WTC11 (cell line): ENCODE measurements around the gene SBNO2. TPM values are rescaled to one million over a fixed set of nuclear protein-coding genes. Genes with fewer than 3 reads are reported as not detected.

Experiments
- CREM ChIP-seq: sonication (generic); formaldehyde crosslinking; IDR thresholded peaks from 2 replicates; pipeline ENCODE4 v1.8.1; 2022; ENCODE audit warnings: mild to moderate bottlenecking, missing genetic modification reagents, moderate library complexity
- E2F1 ChIP-seq: sonication (generic); formaldehyde crosslinking; IDR thresholded peaks from 2 replicates; pipeline ENCODE4 v1.8.0; 2022; ENCODE audit warnings: mild to moderate bottlenecking, missing genetic modification reagents
- E2F4 ChIP-seq: sonication (generic); formaldehyde crosslinking; IDR thresholded peaks from 2 replicates; pipeline ENCODE4 v1.8.1; 2022; ENCODE audit warnings: low read depth, mild to moderate bottlenecking, moderate library complexity, missing genetic modification reagents, borderline replicate concordance
- ESRRA ChIP-seq: sonication (generic); formaldehyde crosslinking; IDR thresholded peaks from 2 replicates; pipeline ENCODE4 v1.8.1; 2022; ENCODE audit warnings: mild to moderate bottlenecking, missing genetic modification reagents, borderline replicate concordance
- FOXJ3 ChIP-seq: sonication (generic); formaldehyde crosslinking; IDR thresholded peaks from 2 replicates; pipeline ENCODE4 v1.9.0; 2021; ENCODE audit warnings: missing genetic modification reagents, mild to moderate bottlenecking, borderline replicate concordance
- GRHL2 ChIP-seq: fragments of 250-450 bp; sonication (Bioruptor Pico); IDR thresholded peaks from 2 replicates; pipeline ENCODE4 v1.8.0; 2022; ENCODE audit warnings: mild to moderate bottlenecking, moderate library complexity; ENCODE audit not compliant: insufficient replicate concordance, severe bottlenecking
- HMGXB4 ChIP-seq: sonication (generic); formaldehyde crosslinking; IDR thresholded peaks from 2 replicates; pipeline ENCODE4 v1.8.1; 2023; ENCODE audit warnings: mild to moderate bottlenecking, moderate library complexity, missing genetic modification reagents
- MXD4 ChIP-seq: fragments of 250-450 bp; sonication (Bioruptor Pico); IDR thresholded peaks from 2 replicates; pipeline ENCODE4 v1.8.0; 2021; ENCODE audit warnings: mild to moderate bottlenecking, moderate library complexity, borderline replicate concordance
- NFATC4 ChIP-seq: fragments of 250-450 bp; sonication (Bioruptor Pico); IDR thresholded peaks from 2 replicates; pipeline ENCODE4 v1.9.0; 2021; ENCODE audit warnings: mild to moderate bottlenecking
- NFYB ChIP-seq: sonication (generic); formaldehyde crosslinking; conservative IDR thresholded peaks from 2 replicates; pipeline ENCODE4 v1.8.0; 2022; ENCODE audit warnings: low read depth, missing genetic modification reagents
- NR1H2 ChIP-seq: sonication (generic); formaldehyde crosslinking; IDR thresholded peaks from 2 replicates; pipeline ENCODE4 v1.9.0; 2021; ENCODE audit warnings: mild to moderate bottlenecking, moderate library complexity, missing genetic modification reagents
- NR2C2 ChIP-seq: sonication (generic); formaldehyde crosslinking; IDR thresholded peaks from 2 replicates; pipeline ENCODE4 v1.8.0; 2022; ENCODE audit warnings: mild to moderate bottlenecking, missing genetic modification reagents
- SMAD4 ChIP-seq: sonication (generic); formaldehyde crosslinking; IDR thresholded peaks from 2 replicates; pipeline ENCODE4 v1.8.0; 2022; ENCODE audit warnings: mild to moderate bottlenecking, missing genetic modification reagents
- STAT6 ChIP-seq: sonication (generic); formaldehyde crosslinking; conservative IDR thresholded peaks from 2 replicates; pipeline ENCODE4 v1.8.1; 2023; ENCODE audit warnings: mild to moderate bottlenecking, low read depth, missing genetic modification reagents, moderate library complexity
- TCF7 ChIP-seq: sonication (generic); formaldehyde crosslinking; IDR thresholded peaks from 2 replicates; pipeline ENCODE4 v1.8.0; 2022; ENCODE audit warnings: mild to moderate bottlenecking, low read depth, missing genetic modification reagents, moderate library complexity
- ZBTB21 ChIP-seq: sonication (generic); formaldehyde crosslinking; IDR thresholded peaks from 2 replicates; pipeline ENCODE4 v1.8.1; 2023; ENCODE audit warnings: mild to moderate bottlenecking, missing genetic modification reagents, borderline replicate concordance
- ZMAT4 ChIP-seq: fragments of 250-450 bp; sonication (Bioruptor Pico); IDR thresholded peaks from 2 replicates; pipeline ENCODE4 v1.9.0; 2021; ENCODE audit warnings: mild to moderate bottlenecking
- ZNF138 ChIP-seq: sonication (generic); formaldehyde crosslinking; conservative IDR thresholded peaks from 2 replicates; pipeline ENCODE4 v1.8.1; 2022; ENCODE audit warnings: mild to moderate bottlenecking, moderate library complexity, missing genetic modification reagents
- ZNF219 ChIP-seq: sonication (generic); formaldehyde crosslinking; IDR thresholded peaks from 2 replicates; pipeline ENCODE4 v1.8.0; 2023; ENCODE audit warnings: missing genetic modification reagents, mild to moderate bottlenecking, borderline replicate concordance
- ZNF232 ChIP-seq: sonication (generic); formaldehyde crosslinking; IDR thresholded peaks from 2 replicates; pipeline ENCODE4 v1.8.0; 2022; ENCODE audit warnings: mild to moderate bottlenecking, missing genetic modification reagents
- ZNF281 ChIP-seq: sonication (generic); formaldehyde crosslinking; IDR thresholded peaks from 2 replicates; pipeline ENCODE4 v1.8.0; 2023; ENCODE audit warnings: mild to moderate bottlenecking, missing genetic modification reagents
- ZNF532 ChIP-seq: fragments of 250-450 bp; sonication (Bioruptor Pico); IDR thresholded peaks from 2 replicates; pipeline ENCODE4 v1.9.0; 2021; ENCODE audit warnings: mild to moderate bottlenecking, borderline replicate concordance
- ZSCAN18 ChIP-seq: fragments of 250-450 bp; sonication (Bioruptor Pico); IDR thresholded peaks from 2 replicates; pipeline ENCODE4 v2.1.2; 2022; ENCODE audit warnings: mild to moderate bottlenecking, moderate library complexity
- total RNA-seq: library from RNA; stranded (reverse); gene quantifications from 3 replicates; pipeline ENCODE4 v1.2.3, GENCODE V29; 2021

The SBNO2 gene
- total RNA-seq, 1 experiment from 2014 or later = 57.3 TPM

- TF ChIP-seq ZMAT4 (no peak), ZBTB21 (CRISPR knock-in tag) (no peak), CREM (CRISPR knock-in tag) (no peak), HMGXB4 (CRISPR knock-in tag) (peak; percentile 87; the same call in 1 of the 2 replicates), MXD4 (no peak), ZNF219 (CRISPR knock-in tag) (no peak), FOXJ3 (CRISPR knock-in tag) (no peak), GRHL2 (CRISPR knock-in tag) (no peak), SMAD4 (CRISPR knock-in tag) (no peak), ESRRA (CRISPR knock-in tag) (no peak), NR1H2 (CRISPR knock-in tag) (no peak), STAT6 (no peak), NFYB (CRISPR knock-in tag) (peak; percentile 91), ZNF232 (CRISPR knock-in tag) (no peak), NR2C2 (no peak), ZSCAN18 (CRISPR knock-in tag) (no peak), E2F1 (CRISPR knock-in tag) (no peak), E2F4 (CRISPR knock-in tag) (peak; percentile 35; the same call in 1 of the 2 replicates), ZNF281 (CRISPR knock-in tag) (no peak), TCF7 (0 out of 2 replicates have a peak, but pooled peaks have one; percentile 20), ZNF532 (CRISPR knock-in tag) (no peak), ZNF138 (no peak), NFATC4 (no peak)
These were observed 70.3 kb downstream of the SBNO2 start, which contains the start of gene GPX4 (continued) for GRCh38 chr19:1103708-1104310.
